ENCODE measurements around the gene DPYSL4. TPM values are rescaled to one million over a fixed set of nuclear protein-coding genes. Genes with fewer than 3 reads are reported as not detected.

The DPYSL4 gene
- total RNA-seq, 1 donor from 2014 or later: 33.8 TPM

DNA sequence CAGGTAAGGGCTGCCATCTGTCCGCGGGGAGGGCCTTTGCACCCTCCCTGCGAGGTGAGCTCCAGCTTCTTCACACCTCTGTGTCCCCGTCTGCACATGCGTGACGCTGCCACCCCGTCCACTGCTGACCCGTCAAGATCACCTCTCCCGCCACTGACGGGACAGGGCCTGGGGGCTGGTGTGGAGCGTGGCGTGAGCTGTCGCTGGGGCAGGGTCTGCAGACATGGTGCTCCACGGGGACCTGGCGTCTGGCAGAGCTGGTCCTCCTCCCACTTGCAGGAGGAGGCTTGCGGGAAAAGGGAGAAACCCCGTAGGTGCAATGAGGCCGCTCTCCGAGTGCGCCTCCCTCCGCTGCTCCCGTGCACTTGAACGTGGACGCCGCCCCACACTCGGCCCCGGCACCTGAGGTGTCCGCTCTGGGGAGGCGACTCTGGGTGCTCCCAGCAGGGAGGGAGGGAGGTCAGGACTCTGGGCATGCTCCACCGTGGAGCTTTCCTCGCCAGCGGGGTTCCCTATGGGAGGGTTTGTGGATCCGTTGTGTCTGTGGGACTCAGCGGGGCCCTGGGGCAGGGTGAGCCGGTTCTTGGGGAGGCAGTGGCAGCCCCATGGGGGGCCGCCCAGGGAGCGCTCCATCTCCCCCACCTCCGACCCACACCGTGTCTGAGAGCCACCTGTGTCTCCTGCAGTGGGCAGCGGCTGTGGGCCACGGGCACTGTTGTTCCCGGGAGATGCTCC is 17.6 kb upstream of the DPYSL4 start:
- Mint-ChIP-seq H3K36me3 (ENCODE audit: unreplicated experiment) (no peaks in the 10 kb centered on the region), H3K27ac (ENCODE audit: unreplicated experiment) (no peak overlapping the region), H3K4me1 (ENCODE audit: unreplicated experiment) (no peaks in the 10 kb centered on the region), H3K9me3 (ENCODE audit: unreplicated experiment) (no peaks in the 10 kb centered on the region), H3K27me3 (ENCODE audit: unreplicated experiment) (peaks cover 4% of the 10 kb centered on the region), H3K4me3 (ENCODE audit: unreplicated experiment) (no peak overlapping the region)
- TF ChIP-seq, protein P1, sequence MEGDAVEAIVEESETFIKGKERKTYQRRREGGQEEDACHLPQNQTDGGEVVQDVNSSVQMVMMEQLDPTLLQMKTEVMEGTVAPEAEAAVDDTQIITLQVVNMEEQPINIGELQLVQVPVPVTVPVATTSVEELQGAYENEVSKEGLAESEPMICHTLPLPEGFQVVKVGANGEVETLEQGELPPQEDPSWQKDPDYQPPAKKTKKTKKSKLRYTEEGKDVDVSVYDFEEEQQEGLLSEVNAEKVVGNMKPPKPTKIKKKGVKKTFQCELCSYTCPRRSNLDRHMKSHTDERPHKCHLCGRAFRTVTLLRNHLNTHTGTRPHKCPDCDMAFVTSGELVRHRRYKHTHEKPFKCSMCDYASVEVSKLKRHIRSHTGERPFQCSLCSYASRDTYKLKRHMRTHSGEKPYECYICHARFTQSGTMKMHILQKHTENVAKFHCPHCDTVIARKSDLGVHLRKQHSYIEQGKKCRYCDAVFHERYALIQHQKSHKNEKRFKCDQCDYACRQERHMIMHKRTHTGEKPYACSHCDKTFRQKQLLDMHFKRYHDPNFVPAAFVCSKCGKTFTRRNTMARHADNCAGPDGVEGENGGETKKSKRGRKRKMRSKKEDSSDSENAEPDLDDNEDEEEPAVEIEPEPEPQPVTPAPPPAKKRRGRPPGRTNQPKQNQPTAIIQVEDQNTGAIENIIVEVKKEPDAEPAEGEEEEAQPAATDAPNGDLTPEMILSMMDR (IDR thresholded peaks at IDR 0.05): no peak
- DNase-seq (ENCODE audit: extremely low spot score, unreplicated experiment): no peak

DNA sequence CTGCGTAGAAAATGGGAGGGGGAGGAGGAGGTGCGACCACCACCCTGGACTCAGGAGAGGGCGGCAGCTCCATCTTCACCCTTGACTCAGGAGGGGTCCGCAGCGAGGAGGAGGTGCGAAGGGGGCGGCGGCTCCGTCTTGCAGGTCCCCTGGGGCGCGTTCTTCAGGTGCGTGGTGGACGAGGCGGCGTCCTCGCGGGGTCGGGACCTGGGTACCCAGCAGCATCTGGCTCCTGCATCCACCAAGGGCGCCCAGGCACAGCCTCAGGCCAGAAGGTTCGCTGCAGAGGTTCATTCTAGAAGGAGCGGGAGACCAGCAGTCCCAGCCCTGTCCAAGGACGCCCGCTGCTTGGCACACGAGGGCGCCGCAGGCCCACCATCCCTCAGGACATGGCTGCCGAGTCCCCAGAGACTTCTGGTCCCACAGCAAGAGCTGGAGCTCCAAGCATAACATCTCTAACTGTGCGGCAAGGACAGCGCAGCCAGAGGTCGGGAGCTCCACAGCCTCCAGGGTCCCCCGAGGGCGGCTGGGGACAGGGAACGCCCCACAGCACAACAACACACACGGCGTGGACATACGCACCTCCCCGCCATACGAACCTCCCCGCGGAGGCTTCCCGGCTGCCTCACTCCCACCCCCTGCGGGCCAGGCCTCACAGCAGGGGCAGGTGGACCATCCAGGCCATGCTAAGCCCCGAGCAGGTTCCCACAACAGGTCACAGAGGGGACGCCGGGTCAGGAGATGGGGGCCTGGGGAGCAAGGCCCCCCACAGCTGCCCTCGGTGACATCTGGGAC is 16.8 kb upstream of the DPYSL4 start:
- no peak for DNase-seq (ENCODE audit: extremely low spot score, unreplicated experiment)
- Mint-ChIP-seq H3K27me3 (ENCODE audit: unreplicated experiment) (peaks cover 6% of the 10 kb centered on the region), H3K9me3 (ENCODE audit: unreplicated experiment) (no peaks in the 10 kb centered on the region)

DNA sequence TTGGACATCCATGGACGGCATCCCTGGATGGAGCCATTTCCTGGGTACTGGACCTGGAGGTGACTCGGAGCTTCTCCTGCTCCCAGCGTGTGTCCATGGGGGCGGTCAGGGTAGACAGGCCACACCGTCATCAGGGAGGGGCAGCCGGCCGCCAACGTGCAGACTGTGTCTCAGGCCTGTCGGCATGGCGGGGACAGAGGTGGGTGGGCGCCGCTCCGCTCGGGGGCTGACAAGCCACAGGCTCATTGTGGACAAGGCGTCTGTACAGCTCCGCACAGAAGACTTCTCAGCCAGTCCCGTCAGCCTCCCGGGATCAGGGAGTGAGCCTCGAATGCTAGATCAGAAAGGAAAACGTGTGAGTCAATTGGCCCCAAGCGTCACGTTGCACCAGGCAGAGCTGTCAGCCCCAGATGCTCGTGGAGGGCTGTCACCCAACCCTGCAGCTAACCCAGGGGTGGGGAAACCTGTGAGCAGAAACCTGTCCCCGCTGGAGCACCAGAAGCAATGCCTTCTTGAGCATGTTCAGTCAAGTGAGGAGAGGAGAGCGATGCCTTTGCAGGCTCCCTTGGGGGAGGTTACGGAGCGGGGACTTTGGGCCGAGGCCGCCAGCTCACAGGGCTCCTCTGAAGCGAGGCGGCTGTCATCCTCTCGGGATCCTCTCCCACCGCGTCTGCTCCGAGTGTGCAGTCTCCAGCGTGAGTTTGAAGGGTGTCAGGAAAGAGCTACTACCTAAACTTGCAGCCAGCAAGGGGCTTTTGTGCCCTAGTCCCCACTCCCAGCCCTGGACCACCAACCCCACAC is 16.0 kb upstream of the DPYSL4 start:
- Mint-ChIP-seq H3K27ac (ENCODE audit: unreplicated experiment) (no peak overlapping the region), H3K27me3 (ENCODE audit: unreplicated experiment) (peaks cover 13% of the 10 kb centered on the region), H3K4me1 (ENCODE audit: unreplicated experiment) (no peaks in the 10 kb centered on the region), H3K4me3 (ENCODE audit: unreplicated experiment) (no peak overlapping the region), H3K36me3 (ENCODE audit: unreplicated experiment) (no peaks in the 10 kb centered on the region), H3K9me3 (ENCODE audit: unreplicated experiment) (no peaks in the 10 kb centered on the region)
- TF ChIP-seq, protein P1 (IDR thresholded peaks at IDR 0.05): no peak
- DNase-seq (ENCODE audit: extremely low spot score, unreplicated experiment): no peak

More for the DNA sequence above, 16.8 kb upstream of the DPYSL4 start:
- TF ChIP-seq, protein P1 (IDR thresholded peaks at IDR 0.05): no peak
- no peaks in the 10 kb centered on the region for H3K4me1 Mint-ChIP-seq (ENCODE audit: unreplicated experiment)
- H3K4me3 Mint-ChIP-seq (ENCODE audit: unreplicated experiment): no peak overlapping the region
- H3K27ac Mint-ChIP-seq (ENCODE audit: unreplicated experiment): no peak overlapping the region
- H3K36me3 Mint-ChIP-seq (ENCODE audit: unreplicated experiment): no peaks in the 10 kb centered on the region

DNA sequence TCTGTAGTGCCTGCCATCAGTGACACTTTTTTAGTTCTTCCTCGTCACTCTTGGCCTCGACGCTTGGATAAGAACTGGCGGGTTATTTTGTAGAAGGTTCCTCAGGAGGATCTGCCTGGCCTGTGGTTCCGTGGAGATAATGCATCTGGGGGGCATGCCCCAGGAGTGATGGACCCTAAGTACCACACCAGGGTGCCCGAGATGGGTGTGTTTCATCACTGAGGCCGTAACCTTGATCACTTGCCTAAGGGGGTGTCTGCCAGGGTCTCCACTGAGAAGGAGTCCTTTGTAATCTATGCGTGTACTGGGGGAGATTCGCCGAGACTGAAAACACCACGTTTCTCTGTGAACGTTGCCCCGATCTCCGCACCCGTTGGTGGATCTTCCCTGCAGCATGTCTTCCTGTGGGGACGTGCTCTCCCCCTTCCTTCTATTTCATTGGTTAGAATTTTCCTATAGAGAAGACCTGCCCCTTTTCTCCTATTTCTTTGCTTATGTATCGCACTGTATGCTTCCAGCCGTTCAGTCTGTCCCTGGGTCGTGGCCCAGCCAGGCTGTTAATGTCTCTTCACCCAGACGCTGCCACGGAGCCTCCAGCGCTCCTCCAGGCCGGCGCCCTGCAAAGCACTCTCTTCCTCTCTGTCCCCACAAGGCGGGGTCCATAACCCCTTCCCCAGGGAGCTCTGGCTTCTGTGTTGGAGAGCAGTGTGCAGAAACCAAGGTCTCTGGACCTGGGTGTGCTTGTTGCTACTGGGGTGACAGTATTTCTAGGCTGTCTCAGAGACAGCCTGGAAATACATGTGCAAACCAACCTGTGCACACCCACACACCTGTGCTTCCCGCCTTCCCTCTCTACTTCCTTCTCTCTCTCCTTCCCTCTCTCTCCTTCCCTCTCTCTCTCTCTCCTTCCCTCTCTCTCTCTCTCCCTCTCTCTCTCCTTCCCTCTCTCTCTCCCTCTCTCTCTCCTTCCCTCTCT is 14.4 kb upstream of the DPYSL4 start:
- H3K9me3 Mint-ChIP-seq (ENCODE audit: unreplicated experiment): no peaks in the 10 kb centered on the region
- H3K27me3 Mint-ChIP-seq (ENCODE audit: unreplicated experiment): peaks cover 25% of the 10 kb centered on the region
- no peak overlapping the region for H3K4me3 Mint-ChIP-seq (ENCODE audit: unreplicated experiment)
- H3K4me1 Mint-ChIP-seq (ENCODE audit: unreplicated experiment): peaks cover 2% of the 10 kb centered on the region
- no peak for DNase-seq (ENCODE audit: extremely low spot score, unreplicated experiment)
- H3K36me3 Mint-ChIP-seq (ENCODE audit: unreplicated experiment): no peaks in the 10 kb centered on the region
- TF ChIP-seq, protein P1 (IDR thresholded peaks at IDR 0.05): no peak
- no peak overlapping the region for H3K27ac Mint-ChIP-seq (ENCODE audit: unreplicated experiment)

Measured in osteocyte (in vitro differentiated cells).